Skeletal muscle tissue (tissue), 4 donors: ENCODE results near the gene DGUOK. TPM values are rescaled to one million over a fixed set of nuclear protein-coding genes. Genes with fewer than 3 reads are reported as not detected.
A peak's percentile ranks its signal among the peaks of the same experiment; 100 is the strongest.

Experiments used
- H3K27ac ChIP-seq: one replicate; pipeline ENCODE4 v1.7.0; 2013; ENCODE audit warnings: mild to moderate bottlenecking, low read depth, low read length, inconsistent platforms
- H3K27me3 ChIP-seq, 3 donors: one replicate each; pipeline ENCODE4 v1.7.0; 2013; ENCODE audit warnings: low read length in 3 of 3; ENCODE audit not compliant: control insufficient read depth in 3 of 3, insufficient read depth in 3 of 3
- H3K36me3 ChIP-seq, 3 donors: one replicate each; pipeline ENCODE4 v1.7.0; 2013; ENCODE audit warnings: low read length in 3 of 3; ENCODE audit not compliant: control insufficient read depth in 3 of 3, insufficient read depth in 3 of 3
- H3K4me1 ChIP-seq, 3 donors: one replicate each; pipeline ENCODE4 v1.7.0; 2013; ENCODE audit warnings: low read length in 3 of 3, mild to moderate bottlenecking in 3 of 3; ENCODE audit not compliant: control insufficient read depth in 3 of 3, insufficient read depth in 3 of 3
- H3K4me3 ChIP-seq, 3 donors: one replicate each; pipeline ENCODE4 v1.7.0; 2013; ENCODE audit warnings: low read length in 3 of 3
- H3K9ac ChIP-seq, 3 donors: one replicate each; pipeline ENCODE4 v1.7.0; 2013; ENCODE audit warnings: low read length in 3 of 3, mild to moderate bottlenecking in 3 of 3, moderate library complexity in 2 of 3, low read depth in 1 of 3
- H3K9me3 ChIP-seq, 3 donors: one replicate each; pipeline ENCODE4 v1.7.0; 2013; ENCODE audit warnings: low read length in 3 of 3; ENCODE audit not compliant: control insufficient read depth in 3 of 3
- total RNA-seq: library from RNA; depleted of rRNA; stranded (reverse); fragments of >200 nt; gene quantifications from one replicate; pipeline ENCODE4 v1.2.3, GENCODE V29; 2014
- donor health status: Osteomylitis.

Gene DGUOK
- total RNA-seq, 1 donor from 2014 or later, result 32.4 TPM

DNA sequence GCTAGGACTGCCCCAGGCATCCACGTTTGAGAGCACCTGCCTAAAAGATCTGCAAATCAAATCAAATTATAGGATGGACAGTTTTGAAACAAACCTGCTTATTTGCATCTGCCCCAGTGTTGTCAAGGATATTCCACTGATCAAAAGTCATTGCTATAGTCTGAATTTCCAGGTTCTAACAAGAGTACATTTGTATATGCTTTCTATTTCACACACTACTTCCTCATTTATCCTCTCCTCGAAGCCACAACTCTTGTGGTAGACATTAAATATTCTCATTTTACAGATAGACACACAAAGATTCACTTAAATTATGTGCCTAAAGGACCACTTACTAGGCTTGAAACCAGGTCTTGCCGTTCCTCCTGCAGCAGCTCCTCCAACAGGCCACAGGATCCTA, 46.2 kb downstream of the DGUOK start:
- Histone ChIP-seq H3K36me3 (no peaks in the 10 kb centered on the region), H3K9ac (no peak overlapping the region), H3K4me3 (no peak overlapping the region), H3K27me3 (peaks cover 0 to 2% (median 0%) of the 10 kb centered on the region in 3 donors), H3K27ac (no peak overlapping the region), H3K9me3 (no peaks in the 10 kb centered on the region), H3K4me1 (peaks cover 14 to 18% (median 16%) of the 10 kb centered on the region in 3 donors)

DNA sequence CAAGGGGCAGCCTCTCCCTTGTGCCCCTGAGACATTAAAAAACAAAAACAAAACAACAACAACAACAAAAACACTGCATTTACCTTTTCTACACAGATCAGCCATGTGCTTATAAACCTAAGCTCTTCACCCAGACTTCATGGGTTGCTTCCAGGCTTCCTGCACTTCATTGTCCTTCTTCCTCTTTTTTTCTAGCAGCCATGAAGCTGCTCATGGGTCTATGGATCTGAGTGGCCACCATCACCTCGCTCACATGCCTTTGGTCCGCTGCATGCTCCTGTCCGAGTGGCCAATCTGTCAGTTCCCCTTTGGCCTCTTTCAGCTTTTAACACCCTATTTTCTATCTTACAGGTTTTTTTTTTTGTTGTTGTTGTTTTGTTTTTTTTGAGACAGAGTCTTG, 49.1 kb downstream of the DGUOK start:
- Histone ChIP-seq H3K9me3 (no peaks in the 10 kb centered on the region), H3K4me1 (peaks cover 9 to 13% (median 12%) of the 10 kb centered on the region in 3 donors), H3K27me3 (peaks cover 0 to 2% (median 0%) of the 10 kb centered on the region in 3 donors), H3K9ac (no peak overlapping the region), H3K27ac (no peak overlapping the region), H3K36me3 (no peaks in the 10 kb centered on the region), H3K4me3 (no peak overlapping the region)

DNA sequence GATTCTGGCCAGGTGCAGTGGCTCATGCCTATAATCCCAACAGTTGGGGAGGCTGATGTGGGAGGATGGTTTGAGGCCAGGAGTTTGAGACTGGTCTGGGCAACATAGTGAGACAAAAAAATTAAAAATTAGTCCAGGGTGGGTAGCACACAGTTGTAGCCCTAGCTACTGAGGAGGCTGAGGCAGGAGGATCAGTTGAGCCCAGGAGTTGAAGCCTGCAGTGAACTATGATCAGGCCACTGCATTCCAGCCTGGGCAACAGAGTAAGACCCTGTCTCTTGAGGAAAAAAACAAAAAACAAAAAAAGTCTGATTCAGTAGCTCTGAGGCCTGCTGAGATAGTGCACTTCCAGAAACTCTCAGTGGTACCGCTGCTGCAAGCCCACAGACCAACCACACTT, 50.1 kb downstream of the DGUOK start:
- H3K27me3 ChIP-seq, result peaks cover 0 to 2% (median 0%) of the 10 kb centered on the region in 3 donors
- no peaks in the 10 kb centered on the region for H3K9me3 ChIP-seq
- peaks cover 13 to 14% (median 13%) of the 10 kb centered on the region in 3 donors for H3K4me1 ChIP-seq
- no peak overlapping the region for H3K4me3 ChIP-seq
- H3K9ac ChIP-seq, result no peak overlapping the region
- no peaks in the 10 kb centered on the region for H3K36me3 ChIP-seq
- no peak overlapping the region for H3K27ac ChIP-seq

DNA sequence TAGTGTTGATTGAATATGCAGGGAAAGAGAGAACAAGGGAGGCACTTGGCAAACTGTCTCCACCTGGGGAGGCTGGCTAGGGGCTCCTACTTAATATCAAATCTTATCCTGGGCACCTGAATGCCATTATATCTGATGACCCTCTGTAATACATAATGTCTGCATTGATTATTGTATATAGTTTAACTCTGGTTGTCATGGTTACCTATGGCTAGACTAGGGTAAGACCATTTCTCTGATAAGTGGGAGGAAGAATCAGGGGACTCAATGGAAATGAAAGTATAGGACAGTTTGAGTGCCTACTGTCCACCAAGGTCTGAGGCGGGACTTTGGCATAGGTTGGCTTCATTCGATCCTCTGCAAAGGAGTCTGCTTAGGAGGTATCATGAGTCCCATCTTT, 50.8 kb downstream of the DGUOK start:
- Histone ChIP-seq H3K4me1 (peaks cover 15 to 19% (median 18%) of the 10 kb centered on the region in 3 donors), H3K9me3 (no peaks in the 10 kb centered on the region), H3K4me3 (no peak overlapping the region), H3K9ac (no peak overlapping the region), H3K36me3 (no peaks in the 10 kb centered on the region), H3K27me3 (peaks cover 0 to 2% (median 0%) of the 10 kb centered on the region in 3 donors), H3K27ac (no peak overlapping the region)

DNA sequence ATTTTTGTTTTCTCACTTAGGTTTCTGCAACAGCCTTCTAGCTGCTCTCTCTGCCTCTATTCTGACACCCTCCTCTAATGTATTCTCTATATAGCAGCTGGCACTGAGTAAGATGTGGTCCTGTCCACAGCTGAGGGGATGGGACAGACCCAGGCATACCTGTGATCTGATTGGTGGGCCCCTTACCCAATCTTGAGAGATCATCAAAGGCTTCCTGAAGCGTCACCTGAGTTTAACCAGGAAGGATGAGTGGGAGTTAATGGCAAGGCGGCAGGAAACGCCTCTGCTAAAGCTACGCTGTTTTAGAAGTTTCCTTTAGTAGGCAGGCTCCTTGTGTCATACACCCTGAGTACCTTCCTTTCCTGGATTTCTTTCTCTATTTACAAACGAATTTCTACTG, 52.3 kb downstream of the DGUOK start:
- peaks cover 24 to 30% (median 28%) of the 10 kb centered on the region in 3 donors for H3K4me1 ChIP-seq
- H3K27me3 ChIP-seq, result peaks cover 0 to 2% (median 0%) of the 10 kb centered on the region in 3 donors
- H3K27ac ChIP-seq, result no peak overlapping the region
- H3K36me3 ChIP-seq, result no peaks in the 10 kb centered on the region
- H3K9ac ChIP-seq, result no peak overlapping the region
- no peaks in the 10 kb centered on the region for H3K9me3 ChIP-seq
- no peak overlapping the region for H3K4me3 ChIP-seq

DNA sequence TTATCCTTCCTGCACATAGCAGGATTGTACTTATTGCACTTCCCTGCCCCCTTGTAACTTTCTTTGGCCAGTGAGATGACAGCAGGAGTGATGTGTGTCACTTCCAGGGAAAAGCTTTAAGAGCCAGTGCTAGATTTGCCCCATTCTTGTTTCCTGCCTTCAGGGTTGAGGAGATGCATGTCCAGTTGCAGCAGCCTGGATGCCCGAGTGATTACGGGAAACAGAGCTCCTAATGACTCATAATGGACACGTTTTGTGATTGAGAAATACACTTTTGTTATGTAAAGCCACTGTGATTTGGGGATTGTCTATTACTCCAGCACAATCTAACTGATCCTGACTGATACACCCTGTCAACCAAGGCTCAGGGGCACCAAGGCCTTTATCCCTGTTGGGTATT, 53.0 kb downstream of the DGUOK start:
- Histone ChIP-seq H3K4me1 (peaks cover 28 to 33% (median 33%) of the 10 kb centered on the region in 3 donors), H3K27ac (no peak overlapping the region), H3K9me3 (no peaks in the 10 kb centered on the region), H3K27me3 (peaks cover 0 to 2% (median 0%) of the 10 kb centered on the region in 3 donors), H3K4me3 (no peak overlapping the region), H3K9ac (no peak overlapping the region), H3K36me3 (no peaks in the 10 kb centered on the region)

DNA sequence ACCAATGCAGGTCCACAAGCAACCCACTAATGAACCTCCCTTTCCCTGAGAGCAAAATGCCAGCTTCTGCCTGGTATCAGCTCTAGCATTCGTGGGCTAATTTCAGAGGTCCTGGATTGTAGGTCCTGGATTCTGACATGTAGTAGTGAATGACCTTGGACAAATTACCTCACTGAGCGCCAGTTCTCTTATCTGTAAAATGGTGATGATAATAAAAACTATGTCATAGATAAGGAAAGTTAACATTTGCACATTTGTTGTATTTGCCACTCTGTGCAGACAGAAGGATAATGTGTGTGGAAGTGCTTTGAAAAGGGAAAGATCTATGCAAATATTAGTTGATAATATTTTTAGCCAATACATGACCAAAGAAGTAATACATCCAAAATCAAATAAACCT, 53.9 kb downstream of the DGUOK start:
- H3K9ac ChIP-seq, result no peak overlapping the region
- no peak overlapping the region for H3K4me3 ChIP-seq
- peaks cover 28 to 34% (median 33%) of the 10 kb centered on the region in 3 donors for H3K4me1 ChIP-seq
- peaks cover 0 to 2% (median 0%) of the 10 kb centered on the region in 3 donors for H3K27me3 ChIP-seq
- no peak overlapping the region for H3K27ac ChIP-seq
- no peaks in the 10 kb centered on the region for H3K36me3 ChIP-seq
- no peaks in the 10 kb centered on the region for H3K9me3 ChIP-seq

GRCh38 chr2:73981081-73982001, 54.7 kb downstream of the DGUOK start:
- Histone ChIP-seq H3K36me3 (peaks cover 0 to under 1% (median 0%) of the 10 kb centered on the region in 3 donors), H3K4me1 (peaks cover 35 to 42% (median 38%) of the 10 kb centered on the region in 3 donors), H3K4me3 (peak overlapping the region; percentile 46 to 80 (median 75)), H3K9ac (peak overlapping the region; percentile 2 to 69 (median 5)), H3K27me3 (peaks cover 0 to 2% (median 0%) of the 10 kb centered on the region in 3 donors), H3K9me3 (no peaks in the 10 kb centered on the region), H3K27ac (no peak overlapping the region)

- Histone ChIP-seq H3K4me3 (peak overlapping the region in 1 of 3 donors; percentile 46), H3K9me3 (no peaks in the 10 kb centered on the region), H3K27me3 (no peaks in the 10 kb centered on the region), H3K9ac (no peak overlapping the region), H3K36me3 (peaks cover 0 to 3% (median 0%) of the 10 kb centered on the region in 3 donors), H3K27ac (no peak overlapping the region), H3K4me1 (peaks cover 38 to 50% (median 42%) of the 10 kb centered on the region in 3 donors)
Measured at GRCh38 chr2:73982140-73982617, 55.5 kb downstream of the DGUOK start.
